HG03565 (cell line): ENCODE data around the gene NRDC.
"Not testable (repeated sequence)": the region's sequence is repeated elsewhere in the genome, so short reads cannot be mapped to it uniquely, and the experiment has no call there.

Experiments
- ATAC-seq: cut with Tn5 transposase; IDR thresholded peaks from one replicate; pipeline ENCODE4 v1.9.1; 2021; ENCODE audit warnings: mild to moderate bottlenecking, moderate library complexity; ENCODE audit not compliant: unreplicated experiment

Gene NRDC

DNA sequence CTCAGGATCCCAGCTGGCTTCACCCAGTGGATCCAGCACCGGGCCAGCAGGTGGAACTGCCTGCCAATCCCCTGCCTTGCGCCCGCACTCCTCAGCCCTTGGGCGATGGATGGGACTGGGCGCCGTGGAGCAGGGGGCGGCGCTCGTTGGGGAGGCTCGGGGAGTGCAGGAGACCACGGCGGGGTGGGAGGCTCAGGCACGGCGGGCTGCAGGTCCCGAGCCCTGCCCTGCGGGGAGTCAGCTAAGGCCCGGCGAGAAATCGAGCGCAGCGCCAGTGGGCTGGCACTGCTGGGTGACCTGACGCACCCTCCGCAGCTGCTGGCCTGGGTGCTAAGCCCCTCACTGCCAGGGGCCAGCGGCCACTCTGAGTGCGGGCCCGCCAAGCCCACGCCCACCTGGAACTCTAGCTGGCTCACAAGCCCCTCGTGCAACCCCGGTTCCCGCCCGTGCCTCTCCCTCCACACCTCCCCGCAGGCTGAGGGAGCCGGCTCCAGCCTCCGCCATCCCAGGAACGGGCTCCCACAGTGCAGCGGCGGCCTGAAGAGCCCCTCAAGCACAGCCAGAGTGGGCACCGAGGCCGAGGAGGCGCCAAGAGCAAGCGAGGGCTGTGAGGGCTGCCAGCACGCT, 31.1 kb downstream of the NRDC start:
- ATAC-seq = no peak

DNA sequence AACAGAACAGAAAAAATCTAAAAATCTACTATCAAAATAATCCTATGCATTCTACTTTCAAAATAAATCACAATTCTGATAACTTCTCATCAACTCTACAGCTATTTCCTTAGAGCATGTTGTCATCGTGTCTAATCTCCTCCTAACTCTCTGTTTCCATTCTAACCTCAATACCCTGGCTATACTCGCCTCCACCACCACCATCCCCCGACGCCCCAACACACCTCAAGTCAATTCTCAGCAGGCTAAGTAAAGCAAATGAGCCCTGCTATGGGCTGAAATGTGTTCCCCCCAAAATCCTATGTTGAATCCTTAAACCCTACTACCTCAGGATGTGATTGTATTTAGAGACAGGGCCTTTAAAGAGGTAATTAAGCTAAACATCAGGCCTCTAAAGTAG, 34.6 kb downstream of the NRDC start:
- ATAC-seq = no peak

DNA sequence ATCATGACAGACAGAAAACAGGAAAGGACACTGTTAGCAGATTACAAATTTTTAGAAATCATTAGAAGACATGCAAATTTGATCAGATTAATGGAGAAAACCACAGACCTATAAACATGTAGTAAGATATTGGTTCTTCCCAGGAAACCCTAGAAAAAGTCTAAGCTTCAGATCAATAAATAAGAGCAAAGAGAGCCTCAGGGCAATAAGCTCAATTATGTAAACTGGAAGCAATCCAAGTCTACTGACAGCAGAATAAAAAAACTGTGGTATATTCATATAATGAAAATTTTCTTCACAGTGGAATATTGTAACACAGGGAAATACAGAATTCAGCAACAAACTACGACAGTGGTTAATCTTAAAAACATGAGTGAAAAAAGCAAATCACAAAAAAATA, 36.3 kb downstream of the NRDC start:
- ATAC-seq = no peak

DNA sequence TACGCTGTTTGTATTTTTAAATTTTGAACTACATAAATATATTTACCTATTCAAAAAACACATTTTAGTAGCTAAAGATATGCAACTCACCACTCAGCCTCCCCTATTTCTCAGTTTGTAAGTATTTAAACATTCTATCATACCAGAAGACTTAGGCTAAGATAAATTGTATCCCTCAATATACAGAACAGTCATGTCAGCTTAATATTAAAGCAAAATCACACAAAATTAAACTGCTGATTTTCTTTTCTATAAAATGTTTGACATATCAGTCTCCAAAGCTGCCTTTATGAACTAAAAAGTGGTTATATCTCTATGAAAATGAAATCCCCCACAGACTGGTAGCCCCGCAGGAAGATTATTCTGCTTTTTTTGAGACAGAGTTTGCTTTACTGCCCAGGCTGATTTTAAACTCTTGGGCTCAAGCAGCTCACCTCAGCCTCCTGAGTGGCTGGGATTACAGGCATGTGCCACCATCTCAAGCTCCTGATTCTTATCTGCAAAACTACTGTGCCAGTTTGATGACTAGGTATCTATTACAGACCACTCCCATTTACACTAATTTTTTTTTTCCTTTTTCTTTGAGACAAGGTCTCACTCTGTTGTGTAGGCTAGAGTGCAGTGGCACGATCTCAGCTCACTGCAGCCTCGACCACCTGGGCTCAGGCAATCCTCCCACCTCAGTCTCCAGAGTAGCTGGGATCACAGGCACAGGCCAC, 37.6 kb downstream of the NRDC start:
- no peak for ATAC-seq

DNA sequence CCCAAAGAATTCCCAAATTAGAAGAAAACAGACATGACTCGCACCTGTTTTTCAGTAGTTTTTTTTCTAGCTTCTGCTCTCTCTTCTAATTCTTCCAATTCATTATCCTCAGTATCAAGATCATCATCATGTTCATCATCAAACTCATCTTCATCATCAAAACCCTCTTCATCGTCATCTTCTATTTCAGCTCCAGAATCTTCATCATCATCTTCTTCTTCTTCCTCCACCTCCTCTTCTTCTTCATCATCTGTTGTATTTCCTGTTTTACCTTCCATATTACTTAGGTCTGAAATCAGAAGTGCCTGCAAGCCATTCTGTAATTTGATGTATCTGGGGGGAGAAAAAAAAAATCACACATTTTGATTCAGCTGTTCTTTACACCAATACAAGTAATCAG, 38.3 kb downstream of the NRDC start:
- ATAC-seq = no peak

DNA sequence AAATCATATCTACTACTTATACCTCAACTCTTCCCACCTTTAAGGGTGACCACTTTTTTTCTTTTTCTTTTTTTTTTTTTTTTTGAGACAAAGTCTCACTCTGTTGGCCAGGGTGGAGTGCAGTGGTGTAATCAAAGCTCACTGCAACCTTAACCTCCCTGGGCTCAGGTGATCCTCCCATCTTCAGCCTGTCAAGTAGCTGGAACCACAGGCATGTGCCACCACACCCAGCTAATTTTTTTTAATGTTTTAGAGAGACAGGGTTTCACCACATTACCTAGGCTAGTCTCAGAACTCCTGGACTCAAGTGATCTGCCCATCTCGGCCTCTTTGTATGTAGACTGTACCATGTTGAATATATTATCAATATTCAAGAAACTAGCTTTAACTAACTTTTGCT, 39.4 kb downstream of the NRDC start:
- ATAC-seq = no peak

DNA sequence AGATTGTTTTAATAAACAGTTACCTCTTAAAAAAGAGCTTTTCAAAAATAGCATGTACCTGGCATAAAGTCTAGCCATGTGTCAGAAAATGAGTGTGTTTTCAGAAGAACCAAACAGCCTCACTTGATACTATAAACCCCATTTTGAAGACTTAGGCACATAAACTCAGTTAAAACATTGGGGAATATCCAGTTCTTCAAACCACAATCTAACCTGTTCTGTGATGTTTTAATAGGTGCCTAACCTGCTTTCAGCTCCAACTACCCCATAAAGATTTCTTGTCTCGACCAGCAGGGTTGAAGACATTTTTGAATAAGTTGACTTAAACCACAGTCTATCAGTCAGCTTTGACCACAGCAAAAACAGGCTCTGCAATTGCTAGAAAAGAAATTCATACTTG, 41.3 kb downstream of the NRDC start:
- no peak for ATAC-seq

DNA sequence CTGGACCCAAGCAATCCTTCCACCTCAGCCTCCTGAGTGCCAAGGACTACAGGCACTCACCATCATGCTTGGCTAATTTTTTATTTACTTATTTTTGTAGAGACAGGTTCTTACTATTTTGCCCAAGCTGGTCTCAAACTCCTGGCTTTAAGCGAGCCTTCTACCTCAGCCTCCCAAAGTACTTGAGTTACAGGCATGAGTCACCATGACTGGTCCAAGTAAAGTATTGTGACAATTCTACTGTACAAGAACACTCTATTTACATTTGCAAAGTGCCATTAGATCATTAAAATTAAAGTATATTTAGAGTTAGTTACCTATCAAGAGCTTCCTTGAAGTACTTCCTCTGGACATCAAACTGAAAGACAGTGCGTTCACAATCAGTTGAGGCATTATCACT, 44.8 kb downstream of the NRDC start:
- no peak for ATAC-seq

DNA sequence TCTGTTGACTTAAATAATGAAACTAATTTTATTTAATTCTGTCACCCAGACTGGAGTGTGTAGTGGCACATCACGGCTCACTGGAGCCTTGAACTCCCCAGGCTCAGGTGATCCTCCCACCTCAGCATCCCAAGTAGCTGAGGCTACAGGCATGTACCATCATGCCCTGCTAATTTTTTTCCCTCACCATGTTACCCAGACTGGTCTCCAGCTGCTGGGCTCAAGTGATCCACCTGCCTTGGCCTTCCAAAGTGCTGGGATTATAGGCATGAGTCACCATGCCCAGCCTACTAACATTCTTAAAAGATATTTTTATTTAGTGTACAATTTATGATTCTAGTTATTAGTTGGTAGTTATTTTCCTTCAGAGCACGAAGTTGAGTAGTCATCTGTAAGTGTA, 49.5 kb downstream of the NRDC start:
- ATAC-seq = no peak

DNA sequence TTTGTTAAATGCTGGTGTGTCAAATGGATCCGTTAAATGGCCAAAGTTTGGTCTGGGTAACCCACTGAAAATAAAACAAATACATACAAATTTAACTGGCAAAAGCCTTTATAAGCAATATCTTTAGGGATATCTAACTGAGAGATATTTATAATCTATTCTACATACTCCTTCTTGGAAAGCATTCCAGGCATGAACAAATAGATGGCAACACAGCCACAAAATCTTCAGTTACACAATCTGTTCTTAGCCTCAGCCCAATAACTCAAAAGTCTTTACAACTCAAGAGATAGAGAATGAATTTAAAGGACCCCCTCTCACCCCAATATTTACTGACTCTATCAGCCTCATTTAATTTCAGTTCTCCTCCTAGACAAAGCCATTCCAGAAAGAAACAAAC, 58.7 kb downstream of the NRDC start:
- ATAC-seq = no peak

DNA sequence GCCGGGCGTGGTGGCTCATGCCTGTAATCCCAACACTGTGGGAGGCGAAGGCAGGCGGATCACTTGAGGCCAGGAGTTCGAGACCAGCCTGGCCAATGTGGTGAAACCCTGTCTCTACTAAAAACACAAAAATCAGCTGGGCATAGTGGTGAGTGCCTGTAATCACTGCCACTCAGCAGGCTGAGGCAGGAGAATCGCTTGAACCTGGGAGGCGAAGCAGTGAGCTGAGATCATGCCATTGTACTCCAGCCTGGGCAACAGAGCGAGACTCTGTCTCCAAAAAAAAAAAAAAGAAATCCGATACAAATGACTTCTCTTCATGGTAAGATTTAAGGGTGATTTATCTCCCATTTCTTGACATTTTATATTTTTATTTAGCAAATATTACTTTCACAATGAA, 59.5 kb downstream of the NRDC start:
- ATAC-seq = not testable (repeated sequence)

DNA sequence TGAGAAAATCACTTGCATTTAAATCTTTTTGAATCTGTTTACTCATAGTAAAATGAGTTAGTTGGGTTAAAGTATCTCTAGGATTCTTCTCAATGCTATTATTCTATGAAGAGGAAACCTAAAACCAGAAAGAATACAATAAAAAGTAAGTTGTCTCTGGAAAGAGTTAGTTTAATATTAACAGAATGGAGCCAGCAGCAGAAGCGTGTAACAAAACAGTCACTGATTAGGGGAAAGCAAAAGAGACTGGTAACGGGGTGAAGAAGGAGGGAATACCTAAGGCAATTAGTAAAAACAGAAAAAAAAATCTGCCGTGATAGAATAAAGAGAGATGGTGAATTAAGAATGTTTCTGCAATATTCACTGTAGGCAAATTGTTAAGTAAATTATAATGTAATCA, 60.0 kb downstream of the NRDC start:
- ATAC-seq = no peak

DNA sequence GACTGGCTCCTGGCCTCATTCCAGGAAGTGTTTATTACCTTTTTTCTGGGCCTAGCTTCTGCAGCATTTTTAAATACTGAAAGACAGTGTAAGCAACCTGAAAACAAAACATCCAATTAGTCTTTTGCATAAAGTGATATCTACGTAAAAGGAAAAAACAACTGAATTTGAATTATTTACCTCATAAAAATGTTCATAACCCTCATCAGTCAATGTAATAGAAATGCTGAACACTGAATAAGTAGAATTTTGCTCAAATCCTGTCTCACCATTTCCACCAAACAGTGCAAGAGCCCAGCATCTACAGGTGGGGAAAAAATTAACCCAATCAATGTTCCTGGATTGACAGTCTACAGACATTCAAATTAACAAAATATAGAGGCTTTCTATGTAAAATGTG, 64.0 kb downstream of the NRDC start:
- ATAC-seq = no peak

DNA sequence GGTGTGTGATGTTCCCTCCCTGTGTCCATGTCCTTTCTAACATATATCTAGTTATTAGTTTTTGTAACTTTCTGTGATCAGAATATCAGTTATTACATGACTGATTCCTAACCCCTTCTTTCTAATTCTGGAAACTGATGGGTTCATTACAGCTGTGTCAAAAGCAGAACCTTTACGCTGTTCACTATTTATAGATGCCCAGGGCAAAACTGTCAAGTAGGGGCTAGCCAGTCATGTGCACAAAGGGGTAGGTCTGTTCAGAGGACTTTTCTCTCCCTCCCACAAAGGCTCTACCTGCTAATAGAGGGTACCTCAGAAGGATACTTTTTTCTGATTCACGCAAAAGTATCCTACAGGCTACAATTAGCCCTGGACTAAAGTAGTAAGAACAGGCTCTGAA, 79.2 kb downstream of the NRDC start:
- no peak for ATAC-seq

DNA sequence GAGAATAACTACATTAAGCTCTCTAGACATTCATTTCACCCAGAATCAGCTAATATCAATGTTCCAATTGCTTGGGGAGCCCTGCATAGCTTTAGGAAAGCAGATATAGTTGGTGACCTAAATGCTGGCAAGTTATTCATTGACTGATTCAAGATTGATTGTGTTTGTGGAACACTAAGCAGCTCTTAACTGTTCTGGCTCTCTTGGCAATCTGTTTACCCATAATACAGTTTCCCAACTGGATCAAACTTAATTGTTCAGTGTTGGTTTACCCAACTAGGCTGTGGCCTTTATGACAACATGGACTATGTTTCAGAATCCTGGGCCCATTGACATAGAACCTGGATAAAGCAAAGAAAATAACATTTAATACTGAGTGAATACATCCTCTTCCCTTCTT, 83.7 kb downstream of the NRDC start:
- no peak for ATAC-seq

DNA sequence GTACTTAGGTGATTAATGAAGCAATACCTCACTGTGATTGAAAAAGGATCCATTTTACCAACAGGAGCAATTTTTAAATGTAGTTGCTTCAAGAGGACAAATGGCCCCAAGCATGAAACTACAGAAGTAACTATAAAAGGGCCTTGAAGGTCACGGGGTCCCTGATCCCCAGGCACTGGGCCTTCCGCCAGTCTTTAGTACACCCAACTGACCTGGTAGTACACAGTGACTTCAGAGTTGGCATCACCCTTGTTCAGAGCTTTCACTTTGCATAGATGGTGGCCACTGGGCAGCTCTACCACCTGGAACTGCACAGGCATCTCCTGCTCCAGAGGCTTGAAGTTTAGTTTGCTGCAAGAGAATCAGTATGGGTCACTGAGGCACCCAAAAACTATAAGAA, 84.3 kb downstream of the NRDC start:
- ATAC-seq = no peak

DNA sequence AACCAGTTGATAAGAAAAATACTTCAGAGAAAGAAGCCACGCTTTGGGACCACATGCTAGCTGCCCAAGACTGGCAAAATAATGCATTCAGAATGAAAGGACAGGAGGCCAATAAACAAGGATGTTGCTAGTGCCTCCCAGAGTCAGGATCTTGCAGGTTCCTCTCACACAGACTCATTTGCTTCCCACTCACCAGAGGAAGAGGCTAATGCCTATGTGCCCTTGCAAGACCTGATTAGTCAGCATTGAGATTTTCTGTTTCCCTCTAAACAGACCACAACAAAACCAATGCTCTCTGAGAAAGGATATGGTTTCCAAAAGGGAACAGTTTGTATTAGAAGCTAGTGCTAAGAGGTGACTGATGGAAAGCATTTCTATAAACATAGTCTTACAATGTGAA, 85.7 kb downstream of the NRDC start:
- no peak for ATAC-seq

DNA sequence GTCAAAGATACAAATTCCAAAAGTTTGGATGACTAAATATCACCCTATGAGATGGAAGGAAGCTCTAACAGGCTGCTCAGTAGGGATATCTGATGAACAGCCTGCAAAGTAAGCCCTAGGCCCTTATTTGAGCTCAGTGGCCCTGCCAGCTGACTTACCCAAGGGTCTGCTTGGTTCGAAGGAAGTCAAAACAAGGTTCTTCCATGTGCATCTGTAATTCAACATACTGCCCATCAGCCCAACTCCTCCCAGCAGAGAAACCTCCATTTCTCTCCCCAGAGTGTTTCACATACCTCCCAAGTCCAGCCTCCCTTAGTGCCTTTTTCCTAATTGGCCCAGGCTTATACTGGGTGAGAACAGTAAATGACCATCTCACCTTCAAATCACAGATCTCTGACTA, 86.6 kb downstream of the NRDC start:
- ATAC-seq = no peak

DNA sequence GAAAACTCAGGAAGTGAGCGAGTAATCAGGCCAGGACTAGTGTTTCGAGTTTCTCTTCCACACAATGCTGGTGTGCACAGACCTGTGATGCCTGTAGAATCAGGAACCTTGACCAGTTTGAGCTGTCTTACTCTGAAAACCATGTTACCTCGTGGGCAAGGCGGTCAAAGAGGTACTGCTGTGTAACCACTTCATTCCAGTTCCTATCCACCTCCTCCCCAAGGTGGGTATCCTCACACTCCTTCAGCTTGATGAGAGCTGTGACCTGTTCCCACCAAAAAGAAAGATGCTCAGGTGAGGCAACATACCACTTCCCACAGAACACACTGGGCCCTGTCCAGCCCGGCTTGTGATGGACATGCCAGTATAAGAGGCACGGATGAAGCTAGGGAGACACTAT, 88.1 kb downstream of the NRDC start:
- ATAC-seq = no peak

DNA sequence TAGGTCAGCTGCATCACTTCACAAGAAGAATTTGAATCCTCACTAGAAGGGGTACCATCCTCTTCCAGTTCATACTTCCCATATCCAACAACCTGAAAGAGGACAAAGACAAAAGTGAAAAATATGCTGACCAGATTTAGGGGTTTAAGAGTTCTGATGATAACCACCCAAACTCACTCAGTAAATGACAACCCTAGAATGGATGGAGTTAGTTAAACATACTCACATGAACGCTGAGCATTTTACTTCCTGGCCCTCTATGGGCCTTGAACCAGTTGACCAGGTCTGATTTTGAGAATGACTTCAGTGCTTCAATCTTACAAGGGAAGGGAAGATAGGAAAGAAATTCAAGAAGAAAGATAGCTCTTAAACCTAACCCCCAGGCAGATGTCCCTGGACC, 89.2 kb downstream of the NRDC start:
- ATAC-seq = no peak

DNA sequence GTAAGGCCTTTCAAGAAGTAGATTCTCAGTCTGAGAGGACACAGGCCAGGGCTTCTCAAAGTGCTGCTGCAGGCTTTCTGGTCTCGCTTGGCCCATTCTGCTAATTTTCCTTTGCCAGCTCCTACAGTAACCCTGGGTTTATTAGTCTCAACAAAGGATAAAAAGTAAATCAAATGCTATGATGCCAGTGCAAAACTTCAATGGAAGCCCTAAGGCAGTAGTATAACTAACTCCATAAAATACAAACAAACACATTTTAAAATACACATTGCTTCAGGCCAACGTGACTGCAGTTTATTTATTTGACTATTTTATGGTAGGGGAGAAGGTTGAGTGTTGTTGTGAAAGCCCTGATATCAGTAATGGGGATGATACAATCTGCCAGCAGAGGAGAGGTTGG, 89.6 kb downstream of the NRDC start:
- ATAC-seq = no peak

DNA sequence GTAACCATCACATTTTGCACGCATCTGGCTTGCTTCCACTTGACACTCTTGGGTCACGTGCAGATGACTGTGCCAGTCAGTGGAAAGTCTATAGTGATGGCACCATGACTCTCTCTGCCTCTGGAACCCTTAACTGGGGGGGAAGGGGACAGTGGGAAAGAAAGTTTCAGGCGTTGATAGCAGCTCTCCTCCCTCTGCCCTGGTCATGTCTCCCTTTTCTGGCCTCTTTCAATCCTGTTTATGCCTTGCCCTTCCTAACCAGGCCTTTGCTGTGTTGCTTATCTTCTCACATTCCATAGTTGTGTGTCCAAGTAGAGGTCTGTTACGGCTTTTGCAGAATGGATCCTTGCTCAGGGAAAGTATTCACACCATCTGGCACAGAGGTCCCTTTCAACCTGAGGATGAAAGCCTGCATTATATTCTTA, 93.5 kb downstream of the NRDC start:
- ATAC-seq = no peak

DNA sequence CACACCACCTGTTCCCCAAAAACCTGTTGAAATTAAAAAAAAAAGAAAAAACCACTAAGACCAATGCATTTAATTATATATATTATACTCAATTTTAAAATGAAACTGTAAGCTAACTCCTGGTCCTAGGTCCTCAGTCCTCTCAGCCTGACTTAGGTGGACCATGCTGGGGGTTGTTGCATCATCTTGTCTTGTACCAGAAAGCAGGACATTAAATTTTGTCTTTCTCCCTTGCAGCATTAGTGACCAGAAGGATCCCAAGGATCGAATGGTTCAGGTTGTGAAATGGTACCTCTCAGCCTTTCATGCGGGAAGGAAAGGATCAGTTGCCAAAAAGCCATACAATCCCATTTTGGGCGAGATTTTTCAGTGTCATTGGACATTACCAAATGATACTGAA, 97.6 kb downstream of the NRDC start:
- no peak for ATAC-seq
